ENCODE data around the gene NCR2. TPM values are rescaled to one million over a fixed set of nuclear protein-coding genes. Genes with fewer than 3 reads are reported as not detected.

The NCR2 gene
- total and polyA plus RNA-seq, 9 of the 15 experiments (the other 6 are each of a cell fraction or from before 2014, with no cell fraction given), result not detected

- no peak for TF ChIP-seq BCLAF1 (IDR thresholded peaks at IDR 0.05; ENCODE audit: borderline replicate concordance in 1 of 2, control insufficient read depth in 1 of 2, low read depth in 2 of 2, low read length in 1 of 2)
- TF ChIP-seq TSHZ1 (CRISPR knock-in tag; IDR thresholded peaks at IDR 0.05), result no peak
- no peak for TF ChIP-seq NFYB (IDR thresholded peaks at IDR 0.05; ENCODE audit: extremely low read depth, insufficient read length)
- peak; percentile 36; the same call in 1 of the 2 replicates for TF ChIP-seq ETS1 (conservative IDR thresholded peaks at IDR 0.05; ENCODE audit: control insufficient read depth, low read depth, low read length)
- no peak for TF ChIP-seq SMARCC2 (IDR thresholded peaks at IDR 0.05; ENCODE audit: low read depth)
- no peak for TF ChIP-seq ZNF224 (CRISPR knock-in tag; IDR thresholded peaks at IDR 0.05)
- TF ChIP-seq ZNF121 (CRISPR knock-in tag; conservative IDR thresholded peaks at IDR 0.05), result no peak
- peak; percentile 59; the same call in 1 of the 2 replicates for TF ChIP-seq ARID2 (IDR thresholded peaks at IDR 0.05)
- peak; percentile 56; the same call in 1 of the 2 replicates for TF ChIP-seq SMAD4 (CRISPR knock-in tag; conservative IDR thresholded peaks at IDR 0.05)
- TF ChIP-seq DIDO1 (tag; IDR thresholded peaks at IDR 0.05; ENCODE audit: low read depth), result peak; percentile 62; the same call in 1 of the 2 replicates
- peak; percentile 94 for TF ChIP-seq PKNOX1 (IDR thresholded peaks at IDR 0.05)
- TF ChIP-seq COPS2 (conservative IDR thresholded peaks at IDR 0.05), result no peak
- TF ChIP-seq ZNF140 (CRISPR knock-in tag; IDR thresholded peaks at IDR 0.05), result no peak
- no peak for TF ChIP-seq FOSL1 (tag; conservative IDR thresholded peaks at IDR 0.05)
- 0 out of 2 replicates have a peak, but pooled peaks have one; percentile 37 for TF ChIP-seq TARDBP (IDR thresholded peaks at IDR 0.05)
- no peak for TF ChIP-seq POU5F1 (IDR thresholded peaks at IDR 0.05; ENCODE audit: borderline replicate concordance, low read depth, low read length, partially characterized antibody)
- TF ChIP-seq HDAC6 (IDR thresholded peaks at IDR 0.05; ENCODE audit: low read depth, low read length), result no peak
Observed at GRCh38 chr6:41318654-41319565, 16.5 kb upstream of the NCR2 start (continued).
